Measurements from ENCODE around the gene HMX1.

The HMX1 gene

GRCh38 chr4:8892556-8893226 is 21.1 kb upstream of the HMX1 start:
- Mint-ChIP-seq H3K27ac (no peak overlapping the region), H3K9me3 (no peaks in the 10 kb centered on the region), H3K36me3 (ENCODE audit: low read depth) (no peaks in the 10 kb centered on the region), H3K4me3 (no peak overlapping the region), H3K27me3 (peaks cover 80% of the 10 kb centered on the region), H3K4me1 (ENCODE audit: low read depth) (no peaks in the 10 kb centered on the region)
- intact Hi-C loops (cut with micrococcal nuclease): no loop called here

DNA sequence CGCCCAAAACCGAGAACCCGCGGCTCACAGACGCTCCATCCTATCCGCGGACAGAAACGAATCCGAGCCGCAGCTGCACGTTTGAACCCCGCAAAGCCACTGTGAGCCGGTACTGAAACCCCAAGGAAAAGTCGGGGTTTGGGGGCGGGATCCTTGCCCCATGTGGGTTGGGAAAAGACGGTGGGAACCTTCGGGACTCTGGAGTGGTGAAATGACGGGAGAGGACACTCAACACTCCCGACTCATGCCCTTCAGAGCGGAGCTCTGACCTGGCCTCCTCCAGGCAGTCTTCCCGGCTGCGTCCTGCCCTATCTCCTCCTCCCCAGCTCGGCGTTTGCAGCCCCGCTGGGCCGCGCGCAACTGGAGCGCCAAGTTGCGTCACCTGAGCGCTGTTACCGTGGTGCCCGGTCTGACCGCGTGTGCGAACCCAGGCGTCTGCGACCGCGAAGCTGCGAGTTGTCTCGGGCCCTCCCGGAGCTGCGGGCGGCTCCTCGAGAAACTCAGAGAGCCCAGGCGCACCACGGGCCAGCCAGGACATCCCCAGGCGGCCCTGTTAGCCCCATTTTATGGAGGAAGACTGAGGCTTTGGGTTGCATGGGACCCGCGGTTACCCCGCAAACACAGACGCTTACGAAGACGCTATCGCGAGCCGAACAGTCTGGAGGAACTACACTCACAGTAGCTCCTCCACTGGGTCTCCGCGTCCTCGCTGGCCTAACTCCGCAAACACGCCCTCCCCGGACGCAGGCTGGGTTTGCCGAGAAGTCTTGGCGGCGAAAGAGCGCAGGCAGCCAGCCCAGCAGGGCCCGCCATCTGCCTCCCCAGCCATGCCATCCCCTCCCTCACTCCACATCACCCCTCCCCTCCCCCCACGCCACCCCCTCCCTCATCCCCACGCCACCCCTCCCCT is 20.3 kb upstream of the HMX1 start:
- no peak overlapping the region for H3K27ac Mint-ChIP-seq
- H3K4me1 Mint-ChIP-seq (ENCODE audit: low read depth): no peaks in the 10 kb centered on the region
- H3K27me3 Mint-ChIP-seq: peaks cover 83% of the 10 kb centered on the region
- H3K4me3 Mint-ChIP-seq: no peak overlapping the region
- no peaks in the 10 kb centered on the region for H3K9me3 Mint-ChIP-seq
- no peaks in the 10 kb centered on the region for H3K36me3 Mint-ChIP-seq (ENCODE audit: low read depth)
- intact Hi-C loops (cut with micrococcal nuclease): no loop called here

DNA sequence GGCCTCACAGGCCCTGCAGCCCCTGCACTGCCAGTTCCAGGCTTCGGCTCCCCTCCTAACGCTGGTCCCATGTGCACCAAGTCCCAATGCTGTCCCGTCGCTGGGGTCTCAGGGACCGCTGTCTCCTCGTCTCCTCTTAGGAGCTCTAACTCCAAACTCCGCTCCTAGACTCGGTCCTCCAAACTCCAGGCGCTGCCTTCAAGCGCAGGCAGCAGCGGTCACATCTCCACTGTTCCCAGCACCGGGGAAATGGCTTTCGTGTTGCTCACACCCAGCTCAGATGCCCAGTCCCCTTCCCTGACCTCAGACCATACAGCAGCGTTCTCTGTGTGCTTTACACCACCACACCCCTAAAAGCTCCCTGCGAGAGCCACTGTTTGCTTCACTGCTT is 19.6 kb upstream of the HMX1 start:
- H3K9me3 Mint-ChIP-seq: no peaks in the 10 kb centered on the region
- H3K36me3 Mint-ChIP-seq (ENCODE audit: low read depth): no peaks in the 10 kb centered on the region
- intact Hi-C loops (cut with micrococcal nuclease): no loop called here
- peaks cover 88% of the 10 kb centered on the region for H3K27me3 Mint-ChIP-seq
- no peaks in the 10 kb centered on the region for H3K4me1 Mint-ChIP-seq (ENCODE audit: low read depth)
- no peak overlapping the region for H3K27ac Mint-ChIP-seq
- H3K4me3 Mint-ChIP-seq: no peak overlapping the region

DNA sequence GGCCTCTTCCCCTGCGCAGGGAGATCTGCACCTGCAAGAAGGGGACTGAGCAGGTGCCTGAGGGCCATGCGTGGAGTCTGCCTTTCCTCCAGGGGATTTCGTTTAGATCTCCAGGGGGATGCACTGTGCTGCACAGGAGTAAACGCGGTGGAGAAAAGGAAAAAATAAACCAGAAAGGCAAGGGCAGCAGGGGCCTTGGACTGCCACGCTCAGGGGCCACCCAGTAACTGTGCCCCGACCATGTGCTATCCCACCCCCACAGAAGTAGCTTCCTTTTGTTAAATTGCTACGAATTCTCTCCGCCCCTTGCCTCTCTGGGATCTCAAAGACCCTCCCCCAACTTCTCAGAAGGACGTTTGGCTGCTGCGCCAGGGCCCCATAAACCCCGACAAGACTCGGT is 17.2 kb upstream of the HMX1 start:
- H3K36me3 Mint-ChIP-seq (ENCODE audit: low read depth): no peaks in the 10 kb centered on the region
- no peak overlapping the region for H3K4me3 Mint-ChIP-seq
- no peaks in the 10 kb centered on the region for H3K9me3 Mint-ChIP-seq
- no peak overlapping the region for H3K27ac Mint-ChIP-seq
- peaks cover 87% of the 10 kb centered on the region for H3K27me3 Mint-ChIP-seq
- no peaks in the 10 kb centered on the region for H3K4me1 Mint-ChIP-seq (ENCODE audit: low read depth)
- intact Hi-C loops (cut with micrococcal nuclease): no loop called here

DNA sequence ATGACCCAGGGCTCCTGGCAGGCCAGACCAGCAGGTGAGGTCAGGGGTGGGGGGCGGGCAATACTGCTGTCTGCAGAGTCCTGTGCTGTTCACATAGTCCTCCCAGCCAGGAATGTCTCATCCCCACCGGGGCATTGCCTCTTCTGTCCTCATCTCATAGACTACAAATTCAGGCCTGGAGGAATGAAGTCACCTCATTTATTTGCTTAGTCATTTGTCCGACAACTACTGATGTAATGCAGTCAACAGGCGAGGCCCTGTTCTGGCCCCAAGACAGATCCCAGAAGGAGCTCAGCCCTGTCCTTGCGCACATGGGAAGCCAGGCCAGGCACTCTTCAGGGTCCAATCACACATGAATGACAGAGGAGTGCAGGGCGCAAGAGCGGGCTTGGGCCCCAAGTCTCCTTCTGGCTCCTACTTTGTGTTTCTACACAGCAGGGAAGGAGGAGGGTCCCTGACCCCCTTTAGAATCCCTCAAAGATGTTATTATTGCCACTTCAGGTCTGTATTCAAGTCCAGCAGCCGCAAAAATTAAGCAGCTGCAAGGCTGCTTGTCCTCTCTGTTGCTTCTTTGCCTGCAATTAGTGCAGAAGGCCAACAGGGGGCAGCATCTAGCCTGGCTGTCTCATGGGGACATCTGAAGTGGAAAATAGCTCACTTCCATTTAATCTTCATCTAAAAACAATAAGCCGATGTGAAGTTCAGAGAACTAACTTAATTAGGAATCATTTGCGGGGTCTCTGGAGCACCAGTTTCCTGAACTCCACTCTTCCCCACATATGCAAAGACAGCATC is 15.2 kb upstream of the HMX1 start:
- Mint-ChIP-seq H3K9me3 (no peaks in the 10 kb centered on the region), H3K4me1 (ENCODE audit: low read depth) (no peaks in the 10 kb centered on the region), H3K27me3 (peaks cover 75% of the 10 kb centered on the region), H3K4me3 (no peak overlapping the region), H3K36me3 (ENCODE audit: low read depth) (no peaks in the 10 kb centered on the region), H3K27ac (no peak overlapping the region)
- intact Hi-C loops (cut with micrococcal nuclease): no loop called here

GRCh38 chr4:8882239-8882638 is 10.6 kb upstream of the HMX1 start:
- H3K36me3 Mint-ChIP-seq (ENCODE audit: low read depth): no peaks in the 10 kb centered on the region
- no peak overlapping the region for H3K4me3 Mint-ChIP-seq
- no peaks in the 10 kb centered on the region for H3K4me1 Mint-ChIP-seq (ENCODE audit: low read depth)
- no peak overlapping the region for H3K27ac Mint-ChIP-seq
- H3K27me3 Mint-ChIP-seq: peaks cover 57% of the 10 kb centered on the region
- intact Hi-C loops (cut with micrococcal nuclease): no loop called here
- H3K9me3 Mint-ChIP-seq: no peaks in the 10 kb centered on the region

DNA sequence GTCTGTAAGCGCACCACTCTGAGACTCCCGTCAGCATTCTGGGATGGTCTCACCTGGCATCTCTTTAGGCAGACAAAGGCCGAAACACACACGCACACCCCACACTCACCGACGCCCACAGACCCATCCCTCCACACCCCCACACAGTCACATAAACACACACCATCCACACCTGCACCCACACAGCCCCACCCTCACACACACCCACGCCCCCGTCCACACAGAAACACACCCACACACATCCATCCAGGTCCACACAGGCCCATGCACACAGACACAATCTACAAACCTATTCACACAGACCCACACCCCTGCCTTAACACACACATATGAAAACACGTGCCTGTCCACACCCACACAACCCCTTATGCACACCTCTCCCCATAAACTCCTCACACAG is 9.2 kb upstream of the HMX1 start:
- no peak overlapping the region for H3K4me3 Mint-ChIP-seq
- H3K27me3 Mint-ChIP-seq: peaks cover 61% of the 10 kb centered on the region
- no peaks in the 10 kb centered on the region for H3K36me3 Mint-ChIP-seq (ENCODE audit: low read depth)
- intact Hi-C loops (cut with micrococcal nuclease): no loop called here
- H3K4me1 Mint-ChIP-seq (ENCODE audit: low read depth): no peaks in the 10 kb centered on the region
- H3K9me3 Mint-ChIP-seq: peaks cover 2% of the 10 kb centered on the region
- no peak overlapping the region for H3K27ac Mint-ChIP-seq

DNA sequence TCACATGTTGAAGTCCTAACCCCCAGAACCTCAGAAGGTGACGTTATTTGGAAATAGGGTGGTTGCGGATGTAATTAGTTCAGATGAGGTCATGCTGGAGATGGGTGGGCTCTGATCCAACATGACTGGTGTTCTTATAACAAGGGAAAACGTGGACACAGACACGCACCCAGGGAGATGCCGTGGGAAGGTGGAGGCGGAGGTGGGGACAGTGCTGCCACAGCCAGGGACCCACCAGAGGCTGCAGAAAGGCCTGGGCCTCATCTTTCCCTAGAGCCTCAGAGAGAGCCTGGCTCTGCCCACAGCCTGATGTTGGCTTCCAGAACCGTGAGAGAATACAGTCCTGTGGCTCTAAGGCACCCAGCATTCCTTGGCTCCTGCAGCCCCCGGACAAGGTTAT is 7.9 kb upstream of the HMX1 start:
- H3K27me3 Mint-ChIP-seq: peaks cover 64% of the 10 kb centered on the region
- peaks cover 14% of the 10 kb centered on the region for H3K9me3 Mint-ChIP-seq

DNA sequence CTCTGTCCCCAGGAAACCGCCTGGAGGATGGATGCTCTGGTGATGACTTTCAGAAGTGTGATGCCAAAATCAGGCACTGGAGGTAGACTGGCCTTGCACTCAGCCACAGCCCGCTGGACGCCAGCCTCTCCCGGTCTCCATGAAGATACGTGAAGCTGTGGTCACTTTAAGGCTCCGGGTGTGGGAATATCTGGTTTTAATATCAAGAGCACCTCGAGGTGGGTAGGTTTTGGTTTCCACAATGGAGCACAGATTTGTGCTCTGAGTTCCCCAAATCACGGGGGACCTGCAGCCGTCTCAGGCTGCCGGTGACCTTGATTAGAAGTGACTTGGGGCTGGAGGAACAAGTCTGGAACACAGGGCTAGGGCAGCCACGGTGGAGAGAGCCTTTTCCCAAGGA is 6.8 kb upstream of the HMX1 start:
- Mint-ChIP-seq H3K4me1 (ENCODE audit: low read depth) (peaks cover 5% of the 10 kb centered on the region), H3K27me3 (peaks cover 73% of the 10 kb centered on the region), H3K27ac (no peak overlapping the region)

More for the DNA sequence above, 7.9 kb upstream of the HMX1 start:
- intact Hi-C loops (cut with micrococcal nuclease): no loop called here
- Mint-ChIP-seq H3K4me1 (ENCODE audit: low read depth) (peaks cover 5% of the 10 kb centered on the region), H3K4me3 (no peak overlapping the region), H3K36me3 (ENCODE audit: low read depth) (no peaks in the 10 kb centered on the region), H3K27ac (no peak overlapping the region)

DNA sequence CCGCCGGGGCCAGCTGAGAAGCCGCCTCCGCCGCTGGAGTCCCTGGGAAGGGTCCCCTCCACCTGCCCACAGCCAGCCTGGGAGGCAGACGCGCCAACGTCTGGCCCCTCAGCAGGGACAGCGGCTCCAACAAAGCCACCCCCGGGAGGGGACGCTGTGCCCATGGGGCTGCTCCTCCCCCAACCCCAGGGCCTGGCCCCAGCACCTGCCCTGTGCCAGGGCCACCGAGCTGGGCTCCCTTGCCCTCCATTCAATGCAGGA is 6.1 kb upstream of the HMX1 start:
- peaks cover 5% of the 10 kb centered on the region for H3K4me1 Mint-ChIP-seq (ENCODE audit: low read depth)
- intact Hi-C loops (cut with micrococcal nuclease): no loop called here
- peaks cover 77% of the 10 kb centered on the region for H3K27me3 Mint-ChIP-seq
- no peak overlapping the region for H3K4me3 Mint-ChIP-seq
- no peaks in the 10 kb centered on the region for H3K36me3 Mint-ChIP-seq (ENCODE audit: low read depth)
- peaks cover 17% of the 10 kb centered on the region for H3K9me3 Mint-ChIP-seq
- no peak overlapping the region for H3K27ac Mint-ChIP-seq

More for the DNA sequence above, 6.8 kb upstream of the HMX1 start:
- intact Hi-C loops (cut with micrococcal nuclease): no loop called here
- Mint-ChIP-seq H3K4me3 (no peak overlapping the region), H3K9me3 (peaks cover 17% of the 10 kb centered on the region), H3K36me3 (ENCODE audit: low read depth) (no peaks in the 10 kb centered on the region)

DNA sequence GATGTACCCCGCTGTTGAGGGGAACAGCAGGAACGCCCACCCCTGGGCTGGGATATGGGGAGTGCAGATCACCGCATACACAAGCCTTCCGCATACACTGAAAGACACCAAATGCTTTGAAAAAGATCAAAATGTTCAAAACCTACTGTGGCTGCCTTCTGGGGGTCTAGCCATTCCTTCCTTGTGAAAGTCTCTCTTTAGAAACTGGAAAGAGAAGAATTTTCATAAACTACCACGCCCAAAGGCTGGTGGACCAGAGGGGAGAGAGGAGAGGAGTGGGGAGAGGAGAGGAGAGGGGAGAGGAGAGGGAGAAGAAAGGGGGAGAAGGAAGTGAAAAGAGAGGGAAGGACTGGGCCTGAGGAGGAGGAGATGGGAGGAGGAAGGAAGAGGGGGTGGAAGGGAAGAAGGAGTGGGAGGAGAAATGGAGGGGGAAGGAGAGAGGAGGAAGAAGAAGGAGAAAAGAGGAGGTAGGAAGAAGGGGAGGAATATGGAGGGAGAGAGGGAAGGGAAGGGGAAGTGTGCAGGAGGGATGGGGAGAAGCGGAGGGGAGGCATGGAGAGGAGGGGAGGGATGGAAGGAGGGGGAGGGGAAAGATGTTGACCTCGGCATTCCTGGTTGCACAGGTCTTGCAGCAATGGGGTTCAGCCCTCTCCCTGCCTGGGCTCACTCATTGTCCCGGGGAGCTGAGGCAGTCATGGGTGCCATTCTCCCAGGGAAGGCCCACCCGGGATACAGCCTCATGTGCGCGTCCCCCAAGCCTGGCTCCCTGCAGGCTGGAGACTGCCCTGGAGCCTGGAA is 5.5 kb upstream of the HMX1 start:
- intact Hi-C loops (cut with micrococcal nuclease): no loop called here
- H3K27me3 Mint-ChIP-seq: peaks cover 78% of the 10 kb centered on the region
- no peaks in the 10 kb centered on the region for H3K36me3 Mint-ChIP-seq (ENCODE audit: low read depth)
- peaks cover 5% of the 10 kb centered on the region for H3K4me1 Mint-ChIP-seq (ENCODE audit: low read depth)
- peaks cover 17% of the 10 kb centered on the region for H3K9me3 Mint-ChIP-seq
- H3K27ac Mint-ChIP-seq: no peak overlapping the region
- no peak overlapping the region for H3K4me3 Mint-ChIP-seq

- Mint-ChIP-seq H3K27ac (no peak overlapping the region), H3K36me3 (ENCODE audit: low read depth) (no peaks in the 10 kb centered on the region), H3K4me3 (no peak overlapping the region), H3K9me3 (peaks cover 17% of the 10 kb centered on the region), H3K27me3 (peaks cover 84% of the 10 kb centered on the region), H3K4me1 (ENCODE audit: low read depth) (peaks cover 5% of the 10 kb centered on the region)
- intact Hi-C loops (cut with micrococcal nuclease): no loop called here
Measured at GRCh38 chr4:8874896-8875680, 3.4 kb upstream of the HMX1 start.

Data from dendritic cell treated with granulocyte-macrophage colony-stimulating factor and Interleukin-4, amounts not matched to agents 40 ng/mL and 50 ng/mL, for 4 days (primary cell).